GM12878 (cell line): Measurements from ENCODE around the gene MRPL1. TPM values are rescaled to one million over a fixed set of nuclear protein-coding genes. Genes with fewer than 3 reads are reported as not detected.

Source experiments
- ATAC-seq: fragments of 200-7000 bp; cut with Tn5 transposase; 3 replicates; pipeline ENCODE4 v1.9.1; 2020; ENCODE audit warnings: mild to moderate bottlenecking, moderate library complexity
- BruUV-seq: library from RNA; stranded (reverse); fragments of 400-500 nt; replicated peaks from 2 replicates; lab custom pipeline; 2021; lab: Mats Ljungman, UMichigan
- CTCF ChIA-PET: fragments of 300-600 bp; sonication (Branson Sonifier 250); formaldehyde crosslinking; extraction: SDS; loops from one replicate; lab custom pipeline; 2021; ENCODE audit warnings: inconsistent platforms; lab: Yijun Ruan, JAX
- POLR2A ChIA-PET: fragments of 350-600 bp; formaldehyde crosslinking; extraction: SDS; loops from one replicate; lab custom pipeline; 2021; ENCODE audit warnings: inconsistent platforms; lab: Charles Lee
- RAD21 ChIA-PET: fragments of 300-600 bp; sonication (Branson Sonifier 250); formaldehyde crosslinking; loops from one replicate; lab custom pipeline; 2023; ENCODE audit warnings: antibody characterized with exemption; ENCODE audit not compliant: unreplicated experiment; lab: Charles Lee
- SMC1A ChIA-PET: fragments of 300-600 bp; sonication (Branson Sonifier 250); formaldehyde crosslinking; loops from one replicate; lab custom pipeline; 2023; ENCODE audit not compliant: unreplicated experiment, uncharacterized antibody; lab: Charles Lee
- DNase-seq: peaks from one replicate; pipeline ENCODE4 v3.0.0-alpha.2; 2011; ENCODE audit warnings: low read depth, low spot score
- FAIRE-seq: peaks from 3 replicates; lab custom pipeline; 2011; peaks lifted over from hg19 to GRCh38; lab: Jason Lieb, UNC
- H2AFZ ChIP-seq: 2 replicates; pipeline ENCODE4 v1.6.0; 2011; ENCODE audit warnings: low read depth, low read length, control low read depth; ENCODE audit not compliant: control insufficient read depth
- H3K27ac ChIP-seq: 2 replicates; pipeline ENCODE4 v1.5.1; 2011; ENCODE audit warnings: control low read depth; ENCODE audit not compliant: control insufficient read depth, insufficient read depth
- H3K27me3 ChIP-seq, 2 experiments: replicated peaks in 1 of 2; 2 replicates each; pipeline versions ENCODE4 v1.6.0 to v1.6.1; 2011; ENCODE audit warnings: low read length in 1 of 2; ENCODE audit not compliant: control insufficient read depth in 2 of 2, insufficient read depth in 2 of 2
- H3K36me3 ChIP-seq, 2 experiments: 2 replicates each; pipeline ENCODE4 v1.5.1; 2011; ENCODE audit warnings: low read length in 1 of 2; ENCODE audit not compliant: control insufficient read depth in 2 of 2, insufficient read depth in 2 of 2
- H3K4me1 ChIP-seq: 2 replicates; pipeline ENCODE4 v1.6.1; 2011; ENCODE audit warnings: mild to moderate bottlenecking, low read length, moderate library complexity, mixed read lengths; ENCODE audit not compliant: control insufficient read depth, insufficient read depth
- H3K4me2 ChIP-seq: 2 replicates; pipeline ENCODE4 v1.6.0; 2011; ENCODE audit warnings: control low read depth; ENCODE audit not compliant: control insufficient read depth, insufficient read depth
- H3K4me3 ChIP-seq: fragments of 200-600 bp; sonication (generic); 2 replicates; pipeline ENCODE4 v1.5.1; 2016
- H3K79me2 ChIP-seq: 2 replicates; pipeline ENCODE4 v1.6.0; 2011; ENCODE audit warnings: low read length; ENCODE audit not compliant: control insufficient read depth, insufficient read depth
- H3K9ac ChIP-seq: 2 replicates; pipeline ENCODE4 v1.8.0; 2011; ENCODE audit warnings: low read length, control low read depth, mixed read lengths; ENCODE audit not compliant: control insufficient read depth, insufficient read depth
- H3K9me3 ChIP-seq: replicated peaks from 3 replicates; pipeline ENCODE4 v1.5.1; 2011; ENCODE audit warnings: mild to moderate bottlenecking, low read length; ENCODE audit not compliant: control insufficient read depth, insufficient read depth
- H4K20me1 ChIP-seq: 2 replicates; pipeline ENCODE4 v1.6.0; 2011; ENCODE audit not compliant: control insufficient read depth, insufficient read depth
- CBX5 ChIP-seq: sonication (generic); IDR thresholded peaks from 2 replicates; pipeline ENCODE4 v1.6.1; 2016; ENCODE audit warnings: low read depth, moderate library complexity, mild to moderate bottlenecking, inconsistent platforms
- HDAC2 ChIP-seq: fragments of 200-600 bp; sonication (generic); IDR thresholded peaks from 2 replicates; pipeline ENCODE4 v1.6.1; 2017
- MLLT1 ChIP-seq: fragments of 450-650 bp; IDR thresholded peaks from 2 replicates; pipeline ENCODE4 v1.6.1; 2016; ENCODE audit warnings: mild to moderate bottlenecking
- PBX3 ChIP-seq: IDR thresholded peaks from 2 replicates; pipeline ENCODE4 v1.6.1; 2011; ENCODE audit warnings: mild to moderate bottlenecking, low read depth, low read length, moderate library complexity; ENCODE audit not compliant: insufficient replicate concordance
- PKNOX1 ChIP-seq: fragments of 450-650 bp; IDR thresholded peaks from 2 replicates; pipeline ENCODE4 v1.6.1; 2016; ENCODE audit warnings: mild to moderate bottlenecking
- SPI1 ChIP-seq: IDR thresholded peaks from 2 replicates; pipeline ENCODE4 v1.6.1; 2011; ENCODE audit warnings: low read depth, mild to moderate bottlenecking, low read length, moderate library complexity, borderline replicate concordance; ENCODE audit not compliant: insufficient read depth
- USF2 ChIP-seq: IDR thresholded peaks from 2 replicates; pipeline ENCODE4 v1.6.1; 2011; ENCODE audit warnings: low read depth, low read length, improper control_type of control experiment, borderline replicate concordance
- ZNF384 ChIP-seq: IDR thresholded peaks from 2 replicates; pipeline ENCODE4 v1.6.1; 2012; ENCODE audit warnings: low read depth, mild to moderate bottlenecking, low read length, improper control_type of control experiment, borderline replicate concordance
- WGBS: methylation state at CpG from one replicate; pipeline ENCODE4 v1.1.6; 2016; ENCODE audit warnings: low lambda C conversion rate; ENCODE audit not compliant: insufficient replicate concordance, insufficient coverage; ENCODE audit errors: missing lambda C conversion rate; 5-methylcytosine and 5-hydroxymethylcytosine counted together
- in situ Hi-C: fragments of 300-500 bp; cut with MboI; formaldehyde crosslinking; loops from 9 replicates; pipeline ENCODE4 v1.14.3; 2018; ENCODE audit warnings: mixed read lengths
- intact Hi-C: fragments of 100-400 bp; cut with micrococcal nuclease; formaldehyde crosslinking; loops from one replicate; pipeline ENCODE4 v1.14.2; 2022; ENCODE audit not compliant: unreplicated experiment
- polyA plus RNA-seq, 11 experiments: library from polyadenylated mRNA; depleted of rRNA in 4 of 11; unstranded in 6 of 11; stranded (reverse) in 5 of 11; fragments of >200 nt; fragmentation: Nextera tagmentation in 4 of 11; fragmentation: Illumina TruSeq in 1 of 11; extraction: Ambion mirVana in 4 of 11; extraction: Trizol in 1 of 11; gene quantifications; 1 replicate in 1 of 11; 2 replicates in 10 of 11; pipeline versions ENCODE4 v1.2.1 to v1.2.3, GENCODE V29; 2011 to 2016; ENCODE audit warnings: inconsistent platforms in 2 of 11, missing spikeins in 2 of 11, low read depth in 1 of 11
- total RNA-seq, 4 experiments: library from RNA; depleted of rRNA in 3 of 4; stranded (reverse); fragments of >200 nt in 3 of 4; fragmentation: Illumina TruSeq in 1 of 4; extraction: Trizol in 1 of 4; gene quantifications; 2 replicates each; pipeline versions ENCODE4 v1.2.1 to v1.2.3, GENCODE V29; 2013 to 2021

The MRPL1 gene
- total and polyA plus RNA-seq, 10 of the 15 experiments (the other 5 are each of a cell fraction or from before 2014, with no cell fraction given), result 20.2 to 35.7 (median 28.2) TPM

GRCh38 chr4:77931452-77932135, 69.0 kb downstream of the MRPL1 start:
- Histone ChIP-seq H3K9me3 (no peaks in the 10 kb centered on the region), H3K36me3 (no peaks in the 10 kb centered on the region; a peak in 2 of 4 replicates), H3K79me2 (no peaks in the 10 kb centered on the region), H2AFZ (no peak overlapping the region), H3K27me3 (no peaks in the 10 kb centered on the region), H3K27ac (no peak overlapping the region), H4K20me1 (no peaks in the 10 kb centered on the region), H3K4me2 (no peak overlapping the region), H3K9ac (no peak overlapping the region), H3K4me3 (no peak overlapping the region), H3K4me1 (no peaks in the 10 kb centered on the region)
- no TSS peak for BruUV-seq
- intact Hi-C loops (no loop called here), in situ Hi-C loops (no loop called here)
- CTCF ChIA-PET, result interaction anchor here (0.6 kb wide), 2 partner anchors 70 to 962 kb away, joined by 3 read pairs; no protein-coding TSS in a partner anchor
- POLR2A ChIA-PET, result interaction anchor here (0.6 kb wide), 1 partner anchor 1392 kb away, joined by 4 read pairs; no protein-coding TSS in a partner anchor
- ATAC-seq (no peak), FAIRE-seq (no peak), DNase-seq (no peak)
- RAD21 ChIA-PET, result no interaction called here
- SMC1A ChIA-PET, result no interaction called here
- TF ChIP-seq MLLT1 (no peak), ZNF384 (no peak), CBX5 (no peak), SPI1 (no peak), USF2 (no peak), HDAC2 (no peak), PKNOX1 (no peak), PBX3 (no peak)
- 76% methylated on average over 9 of the region's 9 CpGs for WGBS
